HepG2 (cell line): ENCODE measurements around the gene C11orf65. TPM values are rescaled to one million over a fixed set of nuclear protein-coding genes. Genes with fewer than 3 reads are reported as not detected.

ENCODE experiments used
- ARNTL ChIP-seq: sonication (generic); formaldehyde crosslinking; IDR thresholded peaks from 2 replicates; pipeline ENCODE4 v1.4.0; 2020; ENCODE audit warnings: mild to moderate bottlenecking, missing genetic modification reagents
- BCL6 ChIP-seq: IDR thresholded peaks from 2 replicates; pipeline ENCODE4 v1.6.1; 2016; ENCODE audit warnings: missing genetic modification reagents, missing compliant biosample characterization
- GZF1 ChIP-seq: sonication (generic); formaldehyde crosslinking; IDR thresholded peaks from 2 replicates; pipeline ENCODE4 v1.5.1; 2020; ENCODE audit warnings: mild to moderate bottlenecking, missing genetic modification reagents
- MAF1 ChIP-seq: sonication (generic); formaldehyde crosslinking; IDR thresholded peaks from 2 replicates; pipeline ENCODE4 v1.5.0; 2020; ENCODE audit warnings: missing genetic modification reagents, borderline replicate concordance
- NCOA5 ChIP-seq: sonication (generic); formaldehyde crosslinking; IDR thresholded peaks from 2 replicates; pipeline ENCODE4 v1.4.0; 2020; ENCODE audit warnings: missing genetic modification reagents
- PHF20 ChIP-seq: sonication (generic); formaldehyde crosslinking; IDR thresholded peaks from 2 replicates; pipeline ENCODE4 v1.5.0; 2020; ENCODE audit warnings: mild to moderate bottlenecking, missing genetic modification reagents
- SMARCC2 ChIP-seq: fragments of 450-650 bp; IDR thresholded peaks from 2 replicates; pipeline ENCODE4 v1.6.1; 2017; ENCODE audit warnings: antibody characterized with exemption, mild to moderate bottlenecking
- SOX5 ChIP-seq: IDR thresholded peaks from 2 replicates; pipeline ENCODE4 v1.6.1; 2016; ENCODE audit warnings: borderline replicate concordance
- STAT5B ChIP-seq: sonication (generic); formaldehyde crosslinking; IDR thresholded peaks from 2 replicates; pipeline ENCODE4 v1.4.0; 2020; ENCODE audit warnings: missing genetic modification reagents
- THRA ChIP-seq: sonication (generic); formaldehyde crosslinking; IDR thresholded peaks from 2 replicates; pipeline ENCODE4 v1.4.0; 2020; ENCODE audit warnings: missing genetic modification reagents, borderline replicate concordance
- ZBTB38 ChIP-seq: sonication (generic); formaldehyde crosslinking; IDR thresholded peaks from 2 replicates; pipeline ENCODE4 v1.5.1; 2020; ENCODE audit warnings: mild to moderate bottlenecking, missing genetic modification reagents
- ZBTB39 ChIP-seq: sonication (generic); formaldehyde crosslinking; IDR thresholded peaks from 2 replicates; pipeline ENCODE4 v1.5.0; 2020; ENCODE audit warnings: missing genetic modification reagents
- ZIK1 ChIP-seq: sonication (generic); formaldehyde crosslinking; IDR thresholded peaks from 2 replicates; pipeline ENCODE4 v1.5.0; 2020; ENCODE audit warnings: mild to moderate bottlenecking, low read depth, missing genetic modification reagents, borderline replicate concordance
- ZNF704 ChIP-seq: sonication (generic); formaldehyde crosslinking; IDR thresholded peaks from 2 replicates; pipeline ENCODE4 v1.8.1; 2023; ENCODE audit warnings: mild to moderate bottlenecking, inconsistent platforms, moderate library complexity, missing genetic modification reagents, borderline replicate concordance
- polyA plus RNA-seq, 8 experiments: library from polyadenylated mRNA; depleted of rRNA in 3 of 8; stranded (reverse) in 7 of 8; unstranded in 1 of 8; fragments of >200 nt; fragmentation: Illumina TruSeq in 4 of 8; extraction: Trizol in 4 of 8; gene quantifications; 2 replicates each; pipeline versions ENCODE4 v1.2.1 to v1.2.3, GENCODE V29; 2011 to 2016; ENCODE audit warnings: low read depth in 4 of 8, missing spikeins in 1 of 8, mixed read lengths in 1 of 8; ENCODE audit not compliant: insufficient read depth in 1 of 8
- total RNA-seq, 5 experiments: library from RNA; depleted of rRNA; stranded (reverse); fragments of >200 nt; fragmentation: Illumina TruSeq; extraction: Trizol; gene quantifications; 2 replicates each; pipeline ENCODE4 v1.2.3, GENCODE V29; 2016; ENCODE audit warnings: low read depth in 1 of 5
- TF ChIP-seq, protein P1 (sequence below): sonication (generic); formaldehyde crosslinking; IDR thresholded peaks from 2 replicates; pipeline ENCODE4 v1.9.0; 2021; ENCODE audit warnings: missing genetic modification reagents, mild to moderate bottlenecking, borderline replicate concordance
- TF ChIP-seq, protein P2 (sequence below): IDR thresholded peaks from 2 replicates; pipeline ENCODE4 v1.6.1; 2016; ENCODE audit warnings: low read depth, borderline replicate concordance
- TF ChIP-seq, protein P3 (sequence below): IDR thresholded peaks from 2 replicates; pipeline ENCODE4 v1.6.1; 2018; ENCODE audit warnings: missing genetic modification reagents
- TF ChIP-seq, protein P4 (sequence below): sonication (generic); formaldehyde crosslinking; IDR thresholded peaks from 2 replicates; pipeline ENCODE4 v1.8.0; 2022; ENCODE audit warnings: low read depth, missing genetic modification reagents

C11orf65 gene
- total and polyA plus RNA-seq, 2 of the 13 experiments (the other 11 are each of a cell fraction or from before 2014, with no cell fraction given) = 0.38 to 0.42 TPM

GRCh38 chr11:108467091-108467823 lies at the start of gene C11orf65 (continued):
- TF ChIP-seq, protein P1, sequence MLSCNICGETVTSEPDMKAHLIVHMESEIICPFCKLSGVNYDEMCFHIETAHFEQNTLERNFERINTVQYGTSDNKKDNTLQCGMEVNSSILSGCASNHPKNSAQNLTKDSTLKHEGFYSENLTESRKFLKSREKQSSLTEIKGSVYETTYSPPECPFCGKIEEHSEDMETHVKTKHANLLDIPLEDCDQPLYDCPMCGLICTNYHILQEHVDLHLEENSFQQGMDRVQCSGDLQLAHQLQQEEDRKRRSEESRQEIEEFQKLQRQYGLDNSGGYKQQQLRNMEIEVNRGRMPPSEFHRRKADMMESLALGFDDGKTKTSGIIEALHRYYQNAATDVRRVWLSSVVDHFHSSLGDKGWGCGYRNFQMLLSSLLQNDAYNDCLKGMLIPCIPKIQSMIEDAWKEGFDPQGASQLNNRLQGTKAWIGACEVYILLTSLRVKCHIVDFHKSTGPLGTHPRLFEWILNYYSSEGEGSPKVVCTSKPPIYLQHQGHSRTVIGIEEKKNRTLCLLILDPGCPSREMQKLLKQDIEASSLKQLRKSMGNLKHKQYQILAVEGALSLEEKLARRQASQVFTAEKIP = no peak
- no peak for TF ChIP-seq STAT5B (CRISPR knock-in tag)
- TF ChIP-seq MAF1 = no peak
- TF ChIP-seq GZF1 (CRISPR knock-in tag) = no peak
- TF ChIP-seq, protein P2, sequence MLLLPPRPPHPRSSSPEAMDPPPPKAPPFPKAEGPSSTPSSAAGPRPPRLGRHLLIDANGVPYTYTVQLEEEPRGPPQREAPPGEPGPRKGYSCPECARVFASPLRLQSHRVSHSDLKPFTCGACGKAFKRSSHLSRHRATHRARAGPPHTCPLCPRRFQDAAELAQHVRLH (CRISPR knock-in tag) = peak; percentile 55; the same call in 1 of the 2 replicates
- TF ChIP-seq, protein P3, sequence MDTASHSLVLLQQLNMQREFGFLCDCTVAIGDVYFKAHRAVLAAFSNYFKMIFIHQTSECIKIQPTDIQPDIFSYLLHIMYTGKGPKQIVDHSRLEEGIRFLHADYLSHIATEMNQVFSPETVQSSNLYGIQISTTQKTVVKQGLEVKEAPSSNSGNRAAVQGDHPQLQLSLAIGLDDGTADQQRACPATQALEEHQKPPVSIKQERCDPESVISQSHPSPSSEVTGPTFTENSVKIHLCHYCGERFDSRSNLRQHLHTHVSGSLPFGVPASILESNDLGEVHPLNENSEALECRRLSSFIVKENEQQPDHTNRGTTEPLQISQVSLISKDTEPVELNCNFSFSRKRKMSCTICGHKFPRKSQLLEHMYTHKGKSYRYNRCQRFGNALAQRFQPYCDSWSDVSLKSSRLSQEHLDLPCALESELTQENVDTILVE (CRISPR knock-in tag) = no peak; the same call in 1 of the 2 replicates
- no peak for TF ChIP-seq ZBTB39 (CRISPR knock-in tag)
- TF ChIP-seq NCOA5 (CRISPR knock-in tag) = no peak
- TF ChIP-seq SMARCC2 = no peak
- peak; percentile 62; the same call in 1 of the 2 replicates for TF ChIP-seq ARNTL (CRISPR knock-in tag)
- TF ChIP-seq PHF20 (CRISPR knock-in tag) = peak; percentile 94
- TF ChIP-seq ZNF704 (CRISPR knock-in tag) = 0 out of 2 replicates have a peak, but pooled peaks have one; percentile 41
- no peak for TF ChIP-seq BCL6 (CRISPR knock-in tag)
- peak; percentile 35; the same call in 1 of the 2 replicates for TF ChIP-seq THRA (CRISPR knock-in tag)
- TF ChIP-seq, protein P4, sequence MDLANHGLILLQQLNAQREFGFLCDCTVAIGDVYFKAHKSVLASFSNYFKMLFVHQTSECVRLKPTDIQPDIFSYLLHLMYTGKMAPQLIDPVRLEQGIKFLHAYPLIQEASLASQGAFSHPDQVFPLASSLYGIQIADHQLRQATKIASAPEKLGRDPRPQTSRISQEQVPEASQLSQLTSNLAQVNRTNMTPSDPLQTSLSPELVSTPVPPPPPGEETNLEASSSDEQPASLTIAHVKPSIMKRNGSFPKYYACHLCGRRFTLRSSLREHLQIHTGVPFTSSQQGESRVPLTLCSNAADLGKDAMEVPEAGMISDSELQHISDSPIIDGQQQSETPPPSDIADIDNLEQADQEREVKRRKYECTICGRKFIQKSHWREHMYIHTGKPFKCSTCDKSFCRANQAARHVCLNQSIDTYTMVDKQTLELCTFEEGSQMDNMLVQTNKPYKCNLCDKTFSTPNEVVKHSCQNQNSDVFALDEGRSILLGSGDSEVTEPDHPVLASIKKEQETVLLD = no peak
- TF ChIP-seq ZBTB38 (CRISPR knock-in tag) = no peak; the same call in 1 of the 2 replicates
- TF ChIP-seq ZIK1 (CRISPR knock-in tag) = no peak
- TF ChIP-seq SOX5 (CRISPR knock-in tag) = 0 out of 2 replicates have a peak, but pooled peaks have one; percentile 19
